Muscle layer of colon (tissue), 2 donors: Measurements from ENCODE around the gene AKT3.

Source experiments
- H3K27ac ChIP-seq: one replicate; pipeline ENCODE4 v1.7.0; 2013; ENCODE audit warnings: low read depth, mild to moderate bottlenecking, low read length, moderate library complexity
- H3K27me3 ChIP-seq, 2 donors: one replicate each; pipeline ENCODE4 v1.7.0; 2013; ENCODE audit warnings: low read length in 2 of 2, mild to moderate bottlenecking in 2 of 2; ENCODE audit not compliant: insufficient read depth in 2 of 2, control insufficient read depth in 1 of 2
- H3K36me3 ChIP-seq: one replicate; pipeline ENCODE4 v1.7.0; 2013; ENCODE audit warnings: mild to moderate bottlenecking, low read length; ENCODE audit not compliant: insufficient read depth
- H3K4me1 ChIP-seq: one replicate; pipeline ENCODE4 v1.7.0; 2013; ENCODE audit warnings: mild to moderate bottlenecking, low read length; ENCODE audit not compliant: insufficient read depth
- H3K4me3 ChIP-seq, 2 donors: one replicate each; pipeline ENCODE4 v1.7.0; 2013; ENCODE audit warnings: low read length in 2 of 2, low read depth in 1 of 2, mild to moderate bottlenecking in 1 of 2, moderate library complexity in 1 of 2
- H3K9ac ChIP-seq: one replicate; pipeline ENCODE4 v1.7.0; 2013; ENCODE audit warnings: low read length
- H3K9me3 ChIP-seq: one replicate; pipeline ENCODE4 v1.7.0; 2013; ENCODE audit warnings: mild to moderate bottlenecking, low read length
- donor health status: abdominal sarcoma.
- donor health status: Adenocarcinoma of cecum.

The AKT3 gene

DNA sequence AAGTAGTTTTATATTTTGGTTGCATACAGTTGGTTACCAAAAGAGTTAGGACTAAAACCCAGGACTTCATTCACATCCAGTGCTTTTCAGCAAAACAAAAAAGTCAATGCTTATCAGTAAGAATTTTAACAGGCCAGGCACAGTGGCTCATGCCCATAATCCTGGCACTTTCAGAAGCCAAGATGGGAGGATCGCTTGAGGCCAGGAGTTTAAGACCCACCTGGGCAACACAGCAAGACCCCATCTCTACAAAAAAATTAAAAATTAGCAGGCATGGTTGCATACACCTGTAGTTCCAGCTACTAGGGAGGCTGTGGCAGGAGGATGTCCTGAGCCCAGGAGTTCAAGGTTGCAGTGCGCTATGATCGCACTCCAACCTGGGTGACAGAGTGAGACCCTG, 47.3 kb downstream of the AKT3 start:
- H3K4me3 ChIP-seq: no peak overlapping the region
- H3K27me3 ChIP-seq: no peaks in the 10 kb centered on the region
- H3K4me1 ChIP-seq: no peaks in the 10 kb centered on the region
- no peaks in the 10 kb centered on the region for H3K9me3 ChIP-seq
- H3K27ac ChIP-seq: no peak overlapping the region
- H3K9ac ChIP-seq: no peak overlapping the region
- H3K36me3 ChIP-seq: no peaks in the 10 kb centered on the region

DNA sequence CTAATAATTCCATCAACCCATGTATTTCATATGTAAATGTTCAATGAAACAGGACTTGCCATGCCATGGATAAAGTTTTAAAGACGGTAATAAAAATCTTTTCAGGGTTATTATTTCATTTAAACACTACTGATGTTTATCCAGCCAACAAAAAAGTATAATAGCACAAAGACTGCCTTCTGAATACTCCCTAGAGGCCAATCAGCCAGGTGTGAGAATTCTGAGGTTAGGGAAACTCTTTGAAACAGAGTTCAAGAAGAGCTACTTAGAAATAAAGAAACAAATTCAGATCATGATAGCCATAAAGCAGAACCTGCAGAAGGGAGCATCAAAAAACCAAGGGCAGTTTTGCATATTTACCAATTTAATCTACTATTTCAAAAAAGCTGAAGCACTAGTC, 48.7 kb downstream of the AKT3 start:
- no peaks in the 10 kb centered on the region for H3K4me1 ChIP-seq
- H3K27ac ChIP-seq: no peak overlapping the region

DNA sequence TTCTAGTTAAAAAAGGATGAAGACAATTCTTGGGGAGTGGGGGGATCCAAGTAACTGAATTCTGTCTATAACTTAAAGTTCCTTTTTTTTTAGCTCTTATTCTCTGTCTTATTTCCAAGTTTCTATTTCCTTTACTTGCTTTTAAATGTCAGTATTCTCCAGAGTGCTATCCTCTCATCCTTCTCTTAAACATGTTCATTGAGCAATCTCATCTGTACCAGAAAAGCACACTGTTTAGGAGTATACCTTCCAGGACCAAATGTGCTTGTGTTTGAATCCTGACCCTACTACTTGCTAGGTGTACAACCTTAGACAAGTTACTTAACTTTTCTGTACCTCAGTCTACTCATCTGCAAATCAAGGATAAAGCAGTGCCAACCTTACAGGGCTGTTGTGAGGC, 50.1 kb downstream of the AKT3 start:
- Histone ChIP-seq H3K9ac (no peak overlapping the region), H3K27me3 (no peaks in the 10 kb centered on the region), H3K4me1 (peaks cover 3% of the 10 kb centered on the region), H3K27ac (no peak overlapping the region), H3K9me3 (no peaks in the 10 kb centered on the region), H3K4me3 (no peak overlapping the region), H3K36me3 (no peaks in the 10 kb centered on the region)

More for the DNA sequence above, 48.7 kb downstream of the AKT3 start:
- H3K36me3 ChIP-seq: no peaks in the 10 kb centered on the region
- no peak overlapping the region for H3K4me3 ChIP-seq
- H3K27me3 ChIP-seq: no peaks in the 10 kb centered on the region
- H3K9ac ChIP-seq: no peak overlapping the region
- H3K9me3 ChIP-seq: no peaks in the 10 kb centered on the region

DNA sequence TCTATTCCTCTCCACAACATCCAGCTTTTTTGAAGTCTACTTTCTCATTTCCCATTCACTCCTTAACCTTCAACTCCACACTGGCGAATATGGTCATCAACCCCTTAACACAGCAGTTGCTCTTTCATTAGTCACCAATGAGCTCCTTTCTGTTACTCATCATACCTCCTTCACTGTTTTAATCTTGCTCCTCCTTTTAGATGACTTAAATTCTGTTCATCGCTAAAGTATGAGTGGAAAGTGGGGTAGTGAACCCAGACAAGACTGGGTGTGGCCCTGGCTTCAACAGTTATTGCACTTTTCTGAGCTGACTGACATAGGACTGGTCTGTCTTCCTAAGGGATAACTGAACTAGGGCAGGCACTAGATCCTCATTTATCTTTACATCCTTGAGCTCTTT, 51.3 kb downstream of the AKT3 start:
- Histone ChIP-seq H3K9ac (no peak overlapping the region), H3K36me3 (no peaks in the 10 kb centered on the region), H3K27ac (no peak overlapping the region), H3K4me3 (no peak overlapping the region), H3K27me3 (no peaks in the 10 kb centered on the region), H3K9me3 (no peaks in the 10 kb centered on the region), H3K4me1 (peaks cover 7% of the 10 kb centered on the region)

DNA sequence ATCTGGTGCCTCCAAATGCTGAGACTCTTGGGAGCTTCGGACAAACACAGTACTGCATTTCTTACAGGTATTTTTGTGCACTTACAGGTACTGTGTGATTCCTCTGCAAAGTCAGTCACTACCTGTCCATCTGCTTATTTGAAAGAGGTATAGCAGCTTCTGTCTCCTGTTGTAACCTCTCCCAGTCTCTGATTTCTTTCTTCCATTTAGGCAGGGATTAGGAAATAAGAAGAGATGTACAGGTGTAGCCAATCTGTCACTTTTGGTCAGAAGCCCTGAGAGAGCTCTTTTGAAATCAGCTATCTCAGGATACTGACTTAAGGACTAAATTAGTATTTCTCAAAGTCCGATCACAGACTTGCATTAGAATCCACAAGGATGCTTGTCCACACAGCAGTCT, 54.0 kb downstream of the AKT3 start:
- Histone ChIP-seq H3K27me3 (no peaks in the 10 kb centered on the region), H3K4me3 (no peak overlapping the region), H3K4me1 (peaks cover 24% of the 10 kb centered on the region), H3K9ac (no peak overlapping the region), H3K9me3 (no peaks in the 10 kb centered on the region), H3K36me3 (no peaks in the 10 kb centered on the region), H3K27ac (no peak overlapping the region)

DNA sequence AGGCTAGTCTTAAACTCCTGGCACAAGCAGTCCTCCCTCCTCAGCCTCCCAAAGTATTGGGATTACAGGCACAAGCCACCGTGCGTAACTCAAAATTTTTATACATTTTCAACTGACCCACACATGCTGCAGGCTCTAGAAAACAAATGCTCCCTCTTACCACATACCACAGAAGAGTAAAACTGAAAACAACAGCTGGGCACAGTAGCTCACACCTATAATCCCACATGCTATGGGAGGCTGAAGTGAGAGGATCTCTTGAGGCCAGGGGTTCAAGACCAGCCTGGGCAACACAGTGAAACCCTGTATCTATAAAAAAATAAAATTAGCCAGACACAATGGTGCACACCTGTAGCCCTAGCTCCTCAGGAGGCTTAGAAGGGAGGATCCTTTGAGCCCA, 56.7 kb downstream of the AKT3 start:
- Histone ChIP-seq H3K27ac (no peak overlapping the region), H3K4me1 (peaks cover 36% of the 10 kb centered on the region)

DNA sequence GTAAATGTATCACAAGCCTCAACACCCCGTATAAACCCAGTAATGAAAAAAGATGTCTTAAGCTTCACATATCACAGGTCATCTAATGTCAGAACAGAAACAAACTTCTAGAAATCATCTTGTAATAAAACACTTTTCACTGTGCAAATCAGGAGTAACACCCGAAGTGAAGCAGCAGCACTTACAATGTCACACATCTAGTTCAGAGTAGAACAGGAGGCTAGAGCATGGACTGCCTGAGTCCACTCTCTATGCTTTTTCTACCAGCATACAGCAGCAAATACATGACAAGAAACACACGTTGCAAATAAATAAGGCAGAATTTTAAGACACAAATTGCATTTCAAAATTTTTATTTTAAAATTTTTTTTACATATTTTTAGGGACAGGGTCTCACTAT, 57.2 kb downstream of the AKT3 start:
- H3K27ac ChIP-seq: no peak overlapping the region
- no peak overlapping the region for H3K9ac ChIP-seq
- no peaks in the 10 kb centered on the region for H3K9me3 ChIP-seq

More for the DNA sequence above, 56.7 kb downstream of the AKT3 start:
- Histone ChIP-seq H3K36me3 (no peaks in the 10 kb centered on the region), H3K9ac (no peak overlapping the region), H3K9me3 (no peaks in the 10 kb centered on the region), H3K27me3 (no peaks in the 10 kb centered on the region), H3K4me3 (no peak overlapping the region)

DNA sequence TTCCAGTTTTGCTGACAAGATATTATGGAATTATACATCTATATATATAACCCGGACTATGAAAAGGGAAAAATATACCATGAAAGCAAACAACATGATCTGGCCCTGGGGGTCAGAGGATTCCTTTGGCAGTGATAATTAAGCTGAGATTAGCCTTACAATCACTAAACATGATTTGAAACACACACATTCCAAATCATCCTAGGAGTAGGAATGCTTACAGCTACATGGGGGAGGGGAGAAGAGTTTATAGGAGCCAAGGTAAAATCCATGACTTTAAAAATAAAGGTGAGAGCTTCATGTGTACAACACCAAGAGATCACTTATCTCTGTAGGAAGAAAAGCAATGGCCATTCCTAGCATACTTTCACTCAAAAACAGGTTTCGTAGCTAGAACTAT, 57.6 kb downstream of the AKT3 start:
- H3K9me3 ChIP-seq: no peaks in the 10 kb centered on the region
- no peak overlapping the region for H3K9ac ChIP-seq
- no peak overlapping the region for H3K4me3 ChIP-seq
- peaks cover 42% of the 10 kb centered on the region for H3K4me1 ChIP-seq
- H3K36me3 ChIP-seq: no peaks in the 10 kb centered on the region
- H3K27me3 ChIP-seq: no peaks in the 10 kb centered on the region
- no peak overlapping the region for H3K27ac ChIP-seq

More for the DNA sequence above, 57.2 kb downstream of the AKT3 start:
- Histone ChIP-seq H3K27me3 (no peaks in the 10 kb centered on the region), H3K36me3 (no peaks in the 10 kb centered on the region), H3K4me1 (peaks cover 37% of the 10 kb centered on the region), H3K4me3 (no peak overlapping the region)

DNA sequence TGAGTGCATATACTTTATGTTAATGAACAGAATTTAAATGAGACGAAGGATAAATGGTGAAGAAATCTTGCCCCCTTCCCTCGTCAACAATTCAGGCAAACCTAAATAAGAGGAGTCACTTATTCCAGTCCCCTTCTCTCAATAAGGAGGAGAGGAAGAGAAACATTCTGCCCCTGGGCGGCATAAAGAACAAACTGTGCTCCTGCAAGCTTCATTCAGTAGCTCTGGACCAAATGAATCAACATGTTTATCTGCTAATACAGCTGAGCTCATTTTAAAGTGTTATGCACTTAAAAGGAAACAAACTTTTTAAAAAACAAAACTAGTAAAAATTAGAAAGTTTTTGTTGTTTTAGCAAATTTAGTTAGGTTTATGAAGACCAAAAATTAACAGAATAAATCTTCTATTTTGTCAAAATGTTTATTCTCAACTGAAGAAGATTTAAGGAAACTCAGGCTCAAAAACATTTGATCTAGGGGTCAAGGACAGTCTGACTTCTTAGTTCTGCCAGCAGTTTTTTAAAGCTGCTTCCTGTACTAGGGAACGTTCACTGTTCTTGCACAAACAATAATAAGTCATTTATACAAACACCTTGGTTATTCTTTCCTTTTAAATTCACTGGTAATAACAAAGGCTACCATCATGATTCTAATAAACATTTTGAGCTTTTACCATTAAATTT, 58.3 kb downstream of the AKT3 start:
- Histone ChIP-seq H3K4me1 (peaks cover 49% of the 10 kb centered on the region), H3K4me3 (no peak overlapping the region)

DNA sequence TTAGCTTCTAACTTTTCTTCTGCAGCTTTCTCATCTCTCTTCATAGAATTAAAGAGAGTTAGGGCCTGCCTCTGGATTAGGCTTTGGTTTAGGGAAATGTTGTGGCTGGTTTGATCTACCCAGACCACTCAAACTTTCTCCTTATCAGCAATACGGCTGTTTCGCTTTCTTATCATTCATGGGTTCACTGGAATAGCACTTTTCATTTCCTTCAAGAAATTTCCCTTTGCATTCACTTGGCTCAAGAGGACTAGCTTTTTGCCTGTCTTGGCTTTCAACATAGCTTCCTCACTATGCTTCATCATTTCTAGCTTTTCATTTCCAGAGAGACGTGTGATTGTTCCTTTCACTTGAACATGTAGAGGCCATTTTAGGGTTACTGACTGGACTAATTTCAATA, 59.6 kb downstream of the AKT3 start:
- H3K27ac ChIP-seq: no peak overlapping the region
- H3K4me3 ChIP-seq: no peak overlapping the region
- H3K36me3 ChIP-seq: no peaks in the 10 kb centered on the region
- H3K27me3 ChIP-seq: no peaks in the 10 kb centered on the region
- H3K4me1 ChIP-seq: peaks cover 56% of the 10 kb centered on the region
- no peaks in the 10 kb centered on the region for H3K9me3 ChIP-seq
- no peak overlapping the region for H3K9ac ChIP-seq

More for the DNA sequence above, 58.3 kb downstream of the AKT3 start:
- H3K9ac ChIP-seq: no peak overlapping the region
- H3K27me3 ChIP-seq: no peaks in the 10 kb centered on the region
- H3K36me3 ChIP-seq: no peaks in the 10 kb centered on the region
- H3K9me3 ChIP-seq: no peaks in the 10 kb centered on the region
- no peak overlapping the region for H3K27ac ChIP-seq

DNA sequence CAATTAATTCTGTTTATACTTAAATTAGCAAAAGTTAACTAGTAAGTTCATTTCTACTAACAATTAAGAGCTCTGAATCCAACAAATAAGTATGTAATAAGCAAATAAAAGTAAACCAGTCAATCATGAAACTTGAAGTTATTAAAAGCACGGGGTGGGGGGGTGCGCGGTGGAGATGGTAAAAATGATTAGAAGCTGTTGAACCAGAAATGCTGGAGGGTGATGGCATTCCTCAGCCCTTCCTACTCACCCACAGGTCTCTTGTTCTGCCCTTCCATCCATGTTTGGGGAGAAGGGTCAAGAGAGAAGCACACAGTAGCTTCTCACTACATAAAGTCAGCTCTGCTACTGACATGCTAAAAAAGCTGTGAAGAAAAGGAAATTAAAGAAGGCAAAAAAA, 63.5 kb downstream of the AKT3 start:
- H3K4me1 ChIP-seq: peaks cover 36% of the 10 kb centered on the region
- H3K27me3 ChIP-seq: no peaks in the 10 kb centered on the region
- H3K27ac ChIP-seq: no peak overlapping the region
- no peaks in the 10 kb centered on the region for H3K9me3 ChIP-seq
- no peak overlapping the region for H3K4me3 ChIP-seq
- no peaks in the 10 kb centered on the region for H3K36me3 ChIP-seq
- no peak overlapping the region for H3K9ac ChIP-seq

DNA sequence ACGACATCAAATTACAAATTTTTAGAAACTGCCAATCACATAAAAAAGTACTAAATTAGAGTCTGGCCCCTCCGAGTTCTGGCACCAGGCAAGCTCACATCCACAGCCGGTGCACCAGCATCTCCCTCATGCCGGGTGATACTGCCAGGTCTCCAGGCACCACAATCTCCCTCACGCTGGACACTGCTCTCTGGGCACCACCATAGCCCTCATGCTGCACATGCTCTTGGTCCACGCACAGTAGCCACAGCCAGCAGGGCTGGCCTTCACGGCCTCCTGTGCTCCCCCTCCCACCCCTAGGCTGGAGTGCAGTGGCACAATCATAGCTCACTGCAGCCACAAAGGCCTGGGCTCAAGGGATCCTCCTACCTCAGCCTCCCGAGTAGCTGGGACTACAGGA, 65.5 kb downstream of the AKT3 start:
- Histone ChIP-seq H3K36me3 (no peaks in the 10 kb centered on the region), H3K4me3 (no peak overlapping the region), H3K27ac (no peak overlapping the region), H3K4me1 (peaks cover 19% of the 10 kb centered on the region), H3K9me3 (no peaks in the 10 kb centered on the region), H3K27me3 (no peaks in the 10 kb centered on the region), H3K9ac (no peak overlapping the region)
